Activated T-helper 2 cell treated with anti-CD3 and anti-CD28 coated beads, Interferon-gamma antibody, Interleukin-2, Interleukin-4, amounts not matched to agents 10 μg/mL and 5 μg/mL and 100 μg/mL, durations not matched to agents 14 hours and 24 hours and 36 hours (primary cell): ENCODE data around the gene CRTAC1. TPM values are rescaled to one million over a fixed set of nuclear protein-coding genes. Genes with fewer than 3 reads are reported as not detected.

Experiments used
- DNase-seq: peaks from one replicate; pipeline ENCODE4 v3.0.0; 2021; ENCODE audit warnings: low spot score
- H3K27ac Mint-ChIP-seq: one replicate; pipeline ENCODE4 v1.8.0; 2021; ENCODE audit warnings: mixed read lengths
- H3K27me3 Mint-ChIP-seq: one replicate; pipeline ENCODE4 v1.8.0; 2021; ENCODE audit warnings: low read depth, mixed read lengths
- H3K36me3 Mint-ChIP-seq: one replicate; pipeline ENCODE4 v1.8.0; 2021; ENCODE audit warnings: low read depth, mixed read lengths
- H3K4me1 Mint-ChIP-seq: one replicate; pipeline ENCODE4 v1.8.0; 2021; ENCODE audit warnings: low read depth, mixed read lengths
- H3K4me3 Mint-ChIP-seq: one replicate; pipeline ENCODE4 v1.8.0; 2021; ENCODE audit warnings: low read depth, mild to moderate bottlenecking, moderate library complexity, mixed read lengths
- H3K9me3 Mint-ChIP-seq: one replicate; pipeline ENCODE4 v1.8.0; 2021; ENCODE audit warnings: mixed read lengths
- intact Hi-C: fragments of 100-400 bp; cut with micrococcal nuclease; formaldehyde crosslinking; loops from one replicate; pipeline ENCODE4 v1.15.1; 2023
- total RNA-seq: library from RNA; stranded (reverse); gene quantifications from 2 replicates; pipeline ENCODE4 v1.2.3, GENCODE V29; 2022

CRTAC1 gene
- total RNA-seq, 1 donor from 2014 or later = not detected

DNA sequence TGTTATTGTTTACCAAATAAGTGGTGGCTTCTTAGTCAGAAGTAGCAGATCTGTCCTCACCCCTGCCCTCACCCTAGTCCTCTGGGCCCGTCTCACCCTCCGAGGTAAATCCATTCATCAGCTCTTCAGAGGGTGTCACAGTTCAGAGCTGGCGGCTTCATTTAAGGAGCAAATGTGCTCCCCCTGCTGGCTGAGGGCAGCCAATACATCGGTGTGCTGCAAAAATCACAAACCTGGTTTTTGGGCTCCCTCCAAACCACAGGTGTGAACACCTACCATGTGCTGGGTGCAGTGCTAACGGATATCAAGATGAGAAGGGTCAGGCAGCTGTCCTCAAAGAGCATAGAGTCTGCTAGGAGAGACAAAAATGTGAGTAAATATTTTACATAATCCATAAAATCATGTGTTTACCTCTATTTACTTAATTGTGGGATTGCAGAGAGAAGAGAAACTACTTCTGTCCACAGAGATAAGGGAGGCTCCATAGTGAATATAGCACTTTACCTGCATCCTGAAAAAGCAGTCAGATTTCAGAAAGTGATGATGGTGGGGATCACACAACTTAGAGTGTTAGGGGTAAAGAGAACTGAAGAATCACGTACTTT lies 15.5 kb upstream of the CRTAC1 start:
- no peaks in the 10 kb centered on the region for H3K9me3 Mint-ChIP-seq

DNA sequence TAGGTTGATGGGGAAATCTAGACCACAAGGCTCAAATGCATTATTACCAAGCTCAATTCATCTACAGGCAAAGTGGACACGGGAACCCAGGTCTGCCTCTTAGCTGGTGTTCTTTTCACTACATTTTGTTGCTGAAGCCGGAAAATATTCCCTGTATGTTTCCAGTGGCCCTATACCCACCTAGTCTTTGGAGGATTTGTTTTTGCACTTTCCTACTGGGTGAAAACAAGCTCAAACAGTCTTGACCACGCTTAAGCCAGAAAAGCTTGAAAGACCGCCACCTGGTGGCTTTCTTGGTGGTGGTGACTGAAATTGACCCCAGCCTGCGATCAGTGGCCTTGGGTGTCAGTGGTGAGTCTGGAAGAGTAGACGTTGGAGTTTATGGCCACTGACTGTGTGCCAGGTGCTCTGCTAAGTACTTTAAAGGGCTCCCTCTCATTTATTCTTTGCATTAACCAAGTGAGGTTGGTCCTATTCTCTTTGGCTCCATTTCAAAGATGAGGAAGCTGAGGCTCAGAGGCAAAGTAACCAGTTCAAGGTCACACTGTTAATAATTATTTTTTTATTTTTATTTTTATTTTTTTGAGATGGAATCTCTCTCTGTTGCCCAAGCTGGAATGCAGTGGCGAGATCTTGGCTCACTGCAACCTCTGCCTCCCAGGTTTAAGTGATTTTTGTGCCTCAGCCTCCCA lies 11.1 kb upstream of the CRTAC1 start:
- peak; percentile 18 for DNase-seq
- Mint-ChIP-seq H3K27me3 (peaks cover 51% of the 10 kb centered on the region), H3K27ac (no peak overlapping the region), H3K9me3 (no peaks in the 10 kb centered on the region), H3K4me3 (no peak overlapping the region), H3K36me3 (no peaks in the 10 kb centered on the region), H3K4me1 (no peaks in the 10 kb centered on the region)
- intact Hi-C loops = loop anchor here (1.0 kb wide), 1 partner anchor 126 kb away; no protein-coding TSS in a partner anchor

More for the DNA sequence above, 15.5 kb upstream of the CRTAC1 start:
- Mint-ChIP-seq H3K27ac (no peak overlapping the region), H3K36me3 (no peaks in the 10 kb centered on the region), H3K4me3 (no peak overlapping the region), H3K27me3 (peaks cover 24% of the 10 kb centered on the region), H3K4me1 (no peaks in the 10 kb centered on the region)
- peak; percentile 46 for DNase-seq
- intact Hi-C loops = no loop called here

DNA sequence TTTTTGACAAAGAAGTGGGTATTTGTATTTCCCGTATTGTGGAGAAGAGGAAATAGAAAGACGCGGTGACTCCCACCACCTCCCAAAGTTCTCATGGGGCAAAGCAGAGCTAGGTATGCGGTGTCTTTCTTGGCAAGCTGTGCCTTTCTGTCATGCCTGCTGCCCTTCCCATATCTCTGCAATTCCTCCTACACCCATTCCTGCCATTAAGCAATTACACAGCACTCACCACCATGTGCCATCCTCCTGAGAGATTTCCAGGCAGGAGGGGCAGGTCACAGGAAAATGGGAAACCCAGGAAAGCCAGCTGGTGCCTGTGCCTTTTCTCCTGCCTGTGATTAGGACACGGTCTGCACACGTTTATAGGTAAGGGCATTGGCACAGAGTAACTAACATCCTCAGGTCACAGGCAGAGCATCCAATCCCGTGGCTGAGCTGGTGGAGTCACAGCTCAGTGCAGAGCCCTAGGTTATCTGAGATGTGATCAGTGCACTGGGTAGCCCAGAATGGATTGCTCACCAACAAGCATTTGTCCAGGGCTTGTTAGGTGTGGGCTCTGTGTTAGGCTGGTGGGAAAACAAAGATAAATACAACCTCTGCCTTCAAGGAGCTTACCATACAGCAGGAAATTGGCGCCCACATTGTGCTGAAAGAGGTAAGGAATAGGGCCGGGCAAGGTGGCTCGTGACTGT lies 9.4 kb upstream of the CRTAC1 start:
- H3K27ac Mint-ChIP-seq = no peak overlapping the region
- peaks cover 60% of the 10 kb centered on the region for H3K27me3 Mint-ChIP-seq
- no peak overlapping the region for H3K4me3 Mint-ChIP-seq
- H3K4me1 Mint-ChIP-seq = no peaks in the 10 kb centered on the region
- no peak for DNase-seq
- H3K9me3 Mint-ChIP-seq = no peaks in the 10 kb centered on the region
- no peaks in the 10 kb centered on the region for H3K36me3 Mint-ChIP-seq
- intact Hi-C loops = no loop called here

DNA sequence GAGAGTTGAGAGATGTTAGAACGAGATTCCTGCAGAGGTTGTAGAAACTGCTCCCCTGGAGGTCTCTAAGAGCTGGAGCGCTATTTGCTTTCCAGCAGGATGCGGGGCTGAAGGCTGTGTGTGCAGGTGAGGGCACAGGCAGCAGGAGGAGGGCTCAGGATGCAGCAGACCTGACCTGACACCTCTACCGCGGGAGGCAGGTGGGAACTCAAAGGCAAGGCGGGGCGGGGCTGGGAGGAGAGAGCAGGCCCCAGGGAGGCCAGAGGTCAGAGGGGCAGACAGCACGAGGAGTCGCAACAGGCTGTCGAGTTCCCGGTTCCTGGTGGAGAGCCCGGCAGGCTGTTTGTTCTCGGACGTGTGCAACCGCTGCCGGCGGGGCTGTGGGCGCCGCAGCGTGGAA lies 7.9 kb upstream of the CRTAC1 start:
- Mint-ChIP-seq H3K4me3 (no peak overlapping the region), H3K27ac (no peak overlapping the region), H3K27me3 (peaks cover 65% of the 10 kb centered on the region), H3K36me3 (no peaks in the 10 kb centered on the region), H3K4me1 (no peaks in the 10 kb centered on the region), H3K9me3 (no peaks in the 10 kb centered on the region)
- no peak for DNase-seq
- intact Hi-C loops = no loop called here

DNA sequence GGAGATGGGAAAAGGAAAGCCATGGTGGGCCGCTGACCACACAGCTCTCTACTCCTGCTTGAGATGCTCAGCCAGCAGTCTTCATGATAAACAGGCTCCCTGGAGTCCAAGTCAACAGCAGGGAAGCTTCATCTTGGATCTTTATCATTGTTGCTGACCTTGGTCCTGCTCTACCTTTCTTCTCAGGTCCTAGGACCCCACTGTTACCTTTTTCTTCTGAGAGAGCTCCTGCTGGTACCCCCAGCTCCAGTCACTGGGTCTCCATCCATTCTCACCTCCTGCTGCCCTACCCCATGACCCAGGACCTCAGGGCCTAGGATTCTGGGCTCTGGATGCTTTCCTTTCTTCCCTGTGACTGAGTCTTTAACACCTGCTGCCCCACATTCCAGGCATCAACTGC lies 5.2 kb upstream of the CRTAC1 start:
- no peak for DNase-seq
- no peaks in the 10 kb centered on the region for H3K9me3 Mint-ChIP-seq

DNA sequence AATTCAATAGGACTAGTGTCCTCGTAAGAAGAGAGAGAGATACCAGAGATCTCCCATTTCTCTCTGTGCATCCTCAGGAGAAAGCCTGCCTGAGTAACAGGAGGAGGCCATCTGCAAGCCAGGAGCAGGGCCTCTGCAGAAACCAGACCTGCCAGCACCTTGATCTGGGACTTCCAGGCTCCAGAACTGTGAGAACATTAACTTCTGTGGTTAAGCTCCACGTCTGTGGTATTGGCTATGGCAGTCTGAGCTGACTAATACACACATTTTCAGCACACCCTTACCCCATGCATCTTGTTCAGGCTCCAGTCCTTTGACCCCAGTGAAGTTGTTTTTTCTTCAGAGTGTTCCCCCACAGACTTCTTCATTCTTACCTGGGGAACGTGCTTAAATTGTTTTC lies 3.1 kb upstream of the CRTAC1 start:
- H3K4me3 Mint-ChIP-seq = no peak overlapping the region
- H3K36me3 Mint-ChIP-seq = no peaks in the 10 kb centered on the region
- no peak for DNase-seq
- intact Hi-C loops = no loop called here
- H3K4me1 Mint-ChIP-seq = no peaks in the 10 kb centered on the region
- no peak overlapping the region for H3K27ac Mint-ChIP-seq
- peaks cover 77% of the 10 kb centered on the region for H3K27me3 Mint-ChIP-seq
- H3K9me3 Mint-ChIP-seq = no peaks in the 10 kb centered on the region

More for the DNA sequence above, 5.2 kb upstream of the CRTAC1 start:
- no peaks in the 10 kb centered on the region for H3K4me1 Mint-ChIP-seq
- no peak overlapping the region for H3K4me3 Mint-ChIP-seq
- H3K27ac Mint-ChIP-seq = no peak overlapping the region
- peaks cover 74% of the 10 kb centered on the region for H3K27me3 Mint-ChIP-seq
- intact Hi-C loops = no loop called here
- no peaks in the 10 kb centered on the region for H3K36me3 Mint-ChIP-seq

DNA sequence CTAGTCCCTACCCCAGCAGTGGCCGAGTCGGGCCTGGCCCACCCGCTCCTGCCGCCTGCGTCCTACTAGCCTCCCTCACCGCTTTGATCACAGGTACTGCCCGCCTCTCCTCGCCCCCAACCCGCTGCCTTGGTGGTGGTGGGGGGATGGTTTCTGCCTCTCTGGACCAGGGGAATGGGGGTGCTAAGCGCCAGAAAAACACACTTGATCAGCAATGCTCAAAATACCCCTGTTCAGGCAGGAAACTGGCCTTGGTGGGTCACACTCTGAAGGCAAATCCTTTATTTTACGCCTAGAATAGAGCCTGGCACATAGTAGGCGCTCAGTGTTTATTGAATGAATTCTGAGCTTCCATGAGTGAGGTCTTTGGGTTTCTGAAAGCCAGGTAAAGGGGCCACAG lies 1.0 kb upstream of the CRTAC1 start:
- DNase-seq = no peak
- intact Hi-C loops = no loop called here
- Mint-ChIP-seq H3K4me1 (no peaks in the 10 kb centered on the region), H3K36me3 (no peaks in the 10 kb centered on the region), H3K27ac (no peak overlapping the region), H3K9me3 (no peaks in the 10 kb centered on the region), H3K4me3 (no peak overlapping the region), H3K27me3 (peaks cover 73% of the 10 kb centered on the region)

- no peak overlapping the region for H3K27ac Mint-ChIP-seq
- H3K9me3 Mint-ChIP-seq = no peaks in the 10 kb centered on the region
- intact Hi-C loops = no loop called here
- no peaks in the 10 kb centered on the region for H3K36me3 Mint-ChIP-seq
- no peak overlapping the region for H3K4me3 Mint-ChIP-seq
- H3K27me3 Mint-ChIP-seq = peaks cover 68% of the 10 kb centered on the region
- DNase-seq = no peak
- no peaks in the 10 kb centered on the region for H3K4me1 Mint-ChIP-seq
These were observed 590 bp upstream of the CRTAC1 start for GRCh38 chr10:98030991-98031431.

- no peaks in the 10 kb centered on the region for H3K4me1 Mint-ChIP-seq
- no peak overlapping the region for H3K4me3 Mint-ChIP-seq
- peaks cover 60% of the 10 kb centered on the region for H3K27me3 Mint-ChIP-seq
- intact Hi-C loops = loop anchor here (5.0 kb wide), 1 partner anchor 117 kb away; no protein-coding TSS in a partner anchor
- H3K36me3 Mint-ChIP-seq = no peaks in the 10 kb centered on the region
- DNase-seq = no peak
- no peak overlapping the region for H3K27ac Mint-ChIP-seq
- H3K9me3 Mint-ChIP-seq = no peaks in the 10 kb centered on the region
These were observed 1.0 kb downstream of the CRTAC1 start for GRCh38 chr10:98029149-98030092.

DNA sequence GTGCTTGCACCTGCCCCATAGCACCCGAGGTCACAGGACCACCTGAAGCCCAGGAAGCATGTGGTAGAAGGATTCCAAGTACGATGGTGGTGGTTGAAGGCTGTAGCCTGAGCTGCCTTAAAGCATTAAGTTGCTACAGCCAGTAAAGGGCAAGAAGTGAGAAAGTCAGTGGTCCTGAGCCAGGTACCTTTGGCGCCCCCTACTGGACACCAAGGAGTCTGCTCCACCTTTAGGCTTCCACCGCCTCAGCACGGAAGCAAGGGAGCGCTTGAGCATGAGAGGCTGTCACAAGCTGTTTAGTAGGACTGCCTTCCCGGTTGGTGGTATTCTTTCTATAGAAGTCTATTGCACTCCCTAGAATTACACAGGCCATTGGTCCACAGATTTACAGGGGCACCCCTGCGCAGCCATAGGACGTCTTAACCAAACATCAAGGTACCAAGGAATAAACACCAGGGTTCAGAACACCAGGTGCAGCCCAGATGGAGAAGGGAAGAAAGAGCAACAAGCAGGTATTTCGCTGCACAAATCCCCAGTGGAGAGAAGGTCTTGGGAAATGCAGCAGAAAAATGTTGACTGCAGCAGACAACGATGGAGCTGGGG lies 2.2 kb downstream of the CRTAC1 start:
- Mint-ChIP-seq H3K4me3 (no peak overlapping the region), H3K4me1 (no peaks in the 10 kb centered on the region), H3K9me3 (no peaks in the 10 kb centered on the region), H3K27me3 (peaks cover 51% of the 10 kb centered on the region), H3K36me3 (no peaks in the 10 kb centered on the region), H3K27ac (no peak overlapping the region)
- peak; percentile 42 for DNase-seq
- intact Hi-C loops = loop anchor here (5.0 kb wide), 1 partner anchor 116 kb away; no protein-coding TSS in a partner anchor

DNA sequence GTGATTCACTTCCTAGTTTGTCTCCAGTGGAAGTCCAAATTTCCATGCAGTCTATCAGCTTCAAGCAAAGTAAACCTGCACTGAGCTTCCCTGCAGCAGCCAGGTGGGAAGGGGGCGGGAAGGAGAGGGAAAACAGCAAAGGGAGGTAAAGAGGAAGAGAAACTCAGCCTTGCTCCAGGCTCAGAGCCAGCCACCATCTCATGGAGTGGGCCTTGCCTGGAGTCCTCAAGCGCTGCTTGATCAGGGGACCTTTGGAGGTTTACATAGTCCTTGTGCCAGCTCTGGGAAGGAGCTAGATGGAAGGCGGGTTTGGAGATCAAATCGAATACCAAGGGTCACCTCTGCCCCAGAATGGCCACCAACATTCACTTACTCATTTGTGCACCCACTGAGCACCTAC lies 7.4 kb downstream of the CRTAC1 start:
- intact Hi-C loops = no loop called here
- Mint-ChIP-seq H3K27me3 (peaks cover 19% of the 10 kb centered on the region), H3K4me1 (no peaks in the 10 kb centered on the region), H3K4me3 (no peak overlapping the region), H3K27ac (no peak overlapping the region), H3K36me3 (no peaks in the 10 kb centered on the region), H3K9me3 (no peaks in the 10 kb centered on the region)
- no peak for DNase-seq

DNA sequence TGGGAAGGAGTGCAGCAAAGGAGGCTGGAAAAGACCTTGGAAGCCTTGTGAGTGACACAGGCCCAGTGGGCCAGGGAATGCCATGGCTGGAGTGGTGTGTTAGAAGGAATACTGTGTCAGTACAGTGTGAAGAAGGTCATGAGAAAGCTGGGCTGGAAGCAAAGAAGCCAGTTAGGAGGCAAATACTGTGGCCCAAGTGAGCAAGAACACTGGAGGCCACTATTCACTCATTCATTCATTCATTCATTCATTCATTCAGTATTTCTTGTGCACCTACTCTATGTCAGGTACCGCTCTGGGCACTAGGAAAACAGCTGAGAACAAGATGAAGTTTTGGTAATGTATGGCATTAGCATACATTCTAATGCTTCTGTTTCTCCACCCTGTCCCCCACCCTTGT lies 9.6 kb downstream of the CRTAC1 start:
- Mint-ChIP-seq H3K27me3 (peaks cover 10% of the 10 kb centered on the region), H3K4me1 (no peaks in the 10 kb centered on the region), H3K36me3 (no peaks in the 10 kb centered on the region), H3K9me3 (no peaks in the 10 kb centered on the region), H3K27ac (no peak overlapping the region), H3K4me3 (no peak overlapping the region)
- intact Hi-C loops = no loop called here
- no peak for DNase-seq
